ENCODE results near the gene SIK3. TPM values are rescaled to one million over a fixed set of nuclear protein-coding genes. Genes with fewer than 3 reads are reported as not detected.
A peak's percentile ranks its signal among the peaks of the same experiment; 100 is the strongest.

The SIK3 gene
- total RNA-seq, 1 donor from 2014 or later: 61.0 TPM

DNA sequence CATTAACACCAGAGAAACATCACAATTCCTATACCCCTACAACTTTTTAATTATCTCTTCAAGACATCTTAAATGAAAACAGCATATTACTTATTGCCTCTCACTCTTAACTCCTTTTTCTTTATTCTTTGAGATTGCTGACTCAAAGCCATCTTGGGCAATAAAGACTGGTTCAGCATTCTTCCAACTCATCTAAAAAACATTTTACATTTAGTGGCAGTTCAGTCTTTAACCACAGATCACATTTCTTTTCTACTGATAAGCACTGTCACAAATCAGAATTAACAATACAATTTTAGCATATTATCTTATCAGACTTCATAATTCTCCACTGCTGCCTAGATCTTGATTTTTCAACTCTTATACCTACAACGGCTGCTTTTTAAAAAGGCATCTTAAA, 34.0 kb downstream of the SIK3 start:
- Mint-ChIP-seq H3K27ac (peak overlapping the region; percentile 81), H3K4me1 (ENCODE audit: low read depth) (peaks cover 17% of the 10 kb centered on the region), H3K27me3 (no peaks in the 10 kb centered on the region), H3K36me3 (ENCODE audit: insufficient read depth) (peaks cover 5% of the 10 kb centered on the region), H3K4me3 (ENCODE audit: low read depth) (no peak overlapping the region), H3K9me3 (ENCODE audit: low read depth) (no peaks in the 10 kb centered on the region)
- DNase-seq (ENCODE audit: low spot score, unreplicated experiment): no peak
- TF ChIP-seq, protein P1, sequence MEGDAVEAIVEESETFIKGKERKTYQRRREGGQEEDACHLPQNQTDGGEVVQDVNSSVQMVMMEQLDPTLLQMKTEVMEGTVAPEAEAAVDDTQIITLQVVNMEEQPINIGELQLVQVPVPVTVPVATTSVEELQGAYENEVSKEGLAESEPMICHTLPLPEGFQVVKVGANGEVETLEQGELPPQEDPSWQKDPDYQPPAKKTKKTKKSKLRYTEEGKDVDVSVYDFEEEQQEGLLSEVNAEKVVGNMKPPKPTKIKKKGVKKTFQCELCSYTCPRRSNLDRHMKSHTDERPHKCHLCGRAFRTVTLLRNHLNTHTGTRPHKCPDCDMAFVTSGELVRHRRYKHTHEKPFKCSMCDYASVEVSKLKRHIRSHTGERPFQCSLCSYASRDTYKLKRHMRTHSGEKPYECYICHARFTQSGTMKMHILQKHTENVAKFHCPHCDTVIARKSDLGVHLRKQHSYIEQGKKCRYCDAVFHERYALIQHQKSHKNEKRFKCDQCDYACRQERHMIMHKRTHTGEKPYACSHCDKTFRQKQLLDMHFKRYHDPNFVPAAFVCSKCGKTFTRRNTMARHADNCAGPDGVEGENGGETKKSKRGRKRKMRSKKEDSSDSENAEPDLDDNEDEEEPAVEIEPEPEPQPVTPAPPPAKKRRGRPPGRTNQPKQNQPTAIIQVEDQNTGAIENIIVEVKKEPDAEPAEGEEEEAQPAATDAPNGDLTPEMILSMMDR (IDR thresholded peaks at IDR 0.05; ENCODE audit: unreplicated experiment): no peak

GRCh38 chr11:117062498-117062897, 35.7 kb downstream of the SIK3 start:
- no peak overlapping the region for H3K27ac Mint-ChIP-seq
- H3K4me3 Mint-ChIP-seq (ENCODE audit: low read depth): no peak overlapping the region
- peaks cover 2% of the 10 kb centered on the region for H3K36me3 Mint-ChIP-seq (ENCODE audit: insufficient read depth)
- peaks cover 21% of the 10 kb centered on the region for H3K4me1 Mint-ChIP-seq (ENCODE audit: low read depth)
- TF ChIP-seq, protein P1 (IDR thresholded peaks at IDR 0.05; ENCODE audit: unreplicated experiment): no peak
- H3K9me3 Mint-ChIP-seq (ENCODE audit: low read depth): no peaks in the 10 kb centered on the region
- DNase-seq (ENCODE audit: low spot score, unreplicated experiment): no peak
- no peaks in the 10 kb centered on the region for H3K27me3 Mint-ChIP-seq

GRCh38 chr11:117061256-117061655, 37.0 kb downstream of the SIK3 start:
- no peak for DNase-seq (ENCODE audit: low spot score, unreplicated experiment)
- Mint-ChIP-seq H3K4me1 (ENCODE audit: low read depth) (peaks cover 19% of the 10 kb centered on the region), H3K27ac (no peak overlapping the region), H3K9me3 (ENCODE audit: low read depth) (no peaks in the 10 kb centered on the region), H3K4me3 (ENCODE audit: low read depth) (no peak overlapping the region), H3K36me3 (ENCODE audit: insufficient read depth) (peaks cover 3% of the 10 kb centered on the region), H3K27me3 (no peaks in the 10 kb centered on the region)
- TF ChIP-seq, protein P1 (IDR thresholded peaks at IDR 0.05; ENCODE audit: unreplicated experiment): no peak

DNA sequence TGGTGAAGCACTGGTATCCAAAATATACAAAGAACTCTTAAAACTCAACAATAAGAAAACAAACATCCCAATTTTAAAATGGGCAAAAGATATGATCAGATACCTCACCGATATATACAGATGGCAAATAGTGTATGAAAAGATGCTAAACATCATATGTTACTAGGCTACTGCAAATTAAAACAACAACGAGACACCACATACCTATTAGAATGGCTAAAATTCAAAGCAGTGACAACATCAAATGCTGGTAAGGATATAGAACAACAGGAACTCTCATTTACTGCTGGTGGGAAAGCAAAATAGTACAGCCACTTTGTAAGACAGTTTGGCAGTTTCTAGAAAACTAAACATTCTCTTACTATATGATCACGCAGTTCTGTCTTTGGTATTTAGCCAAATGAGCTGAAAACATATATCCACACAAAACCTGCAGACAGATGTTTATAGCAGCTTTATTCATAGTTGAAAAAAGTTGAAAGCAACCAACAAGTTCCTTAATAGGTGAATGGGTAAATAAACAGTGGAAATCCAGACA, 38.5 kb downstream of the SIK3 start:
- Mint-ChIP-seq H3K27ac (no peak overlapping the region), H3K9me3 (ENCODE audit: low read depth) (no peaks in the 10 kb centered on the region), H3K4me3 (ENCODE audit: low read depth) (no peak overlapping the region), H3K4me1 (ENCODE audit: low read depth) (peaks cover 18% of the 10 kb centered on the region), H3K36me3 (ENCODE audit: insufficient read depth) (peaks cover 1% of the 10 kb centered on the region), H3K27me3 (no peaks in the 10 kb centered on the region)
- TF ChIP-seq, protein P1 (IDR thresholded peaks at IDR 0.05; ENCODE audit: unreplicated experiment): no peak
- DNase-seq (ENCODE audit: low spot score, unreplicated experiment): no peak

DNA sequence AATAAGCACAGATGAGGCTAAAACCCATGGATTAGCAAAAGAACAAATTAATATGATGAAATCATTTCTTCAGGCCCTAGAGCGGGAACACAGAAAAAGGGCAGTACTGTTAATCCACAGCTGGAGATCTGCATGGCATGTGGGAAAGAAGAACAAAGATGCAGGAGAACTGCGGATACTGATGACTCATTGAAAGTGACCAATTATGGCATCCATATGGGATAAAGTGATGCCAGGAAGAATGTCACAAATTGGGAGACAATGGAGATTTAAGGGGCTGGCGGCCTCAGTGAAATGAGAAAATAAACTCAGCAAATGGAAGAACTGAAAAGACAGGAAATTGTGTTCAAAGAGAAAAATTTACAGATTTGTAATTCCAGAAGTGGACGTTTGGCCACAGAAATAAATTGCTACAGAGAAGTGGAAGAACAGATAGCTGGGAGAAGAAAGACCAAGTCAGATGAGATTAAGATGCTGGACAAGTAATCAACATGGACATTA, 39.4 kb downstream of the SIK3 start:
- TF ChIP-seq, protein P1 (IDR thresholded peaks at IDR 0.05; ENCODE audit: unreplicated experiment): no peak
- DNase-seq (ENCODE audit: low spot score, unreplicated experiment): no peak
- H3K36me3 Mint-ChIP-seq (ENCODE audit: insufficient read depth): peaks cover 3% of the 10 kb centered on the region
- H3K4me1 Mint-ChIP-seq (ENCODE audit: low read depth): peaks cover 17% of the 10 kb centered on the region
- no peaks in the 10 kb centered on the region for H3K27me3 Mint-ChIP-seq
- no peaks in the 10 kb centered on the region for H3K9me3 Mint-ChIP-seq (ENCODE audit: low read depth)
- H3K27ac Mint-ChIP-seq: no peak overlapping the region
- no peak overlapping the region for H3K4me3 Mint-ChIP-seq (ENCODE audit: low read depth)
